NCI-H187 (cell line): ENCODE data around the gene TRIM7.
"Not testable (repeated sequence)": the region's sequence is repeated elsewhere in the genome, so short reads cannot be mapped to it uniquely, and the experiment has no call there.

Source experiments
- DNase-seq, 2 experiments: peaks; one replicate each; lab custom pipeline; 2025; lab: John Stamatoyannopoulos, UW

TRIM7 gene

DNA sequence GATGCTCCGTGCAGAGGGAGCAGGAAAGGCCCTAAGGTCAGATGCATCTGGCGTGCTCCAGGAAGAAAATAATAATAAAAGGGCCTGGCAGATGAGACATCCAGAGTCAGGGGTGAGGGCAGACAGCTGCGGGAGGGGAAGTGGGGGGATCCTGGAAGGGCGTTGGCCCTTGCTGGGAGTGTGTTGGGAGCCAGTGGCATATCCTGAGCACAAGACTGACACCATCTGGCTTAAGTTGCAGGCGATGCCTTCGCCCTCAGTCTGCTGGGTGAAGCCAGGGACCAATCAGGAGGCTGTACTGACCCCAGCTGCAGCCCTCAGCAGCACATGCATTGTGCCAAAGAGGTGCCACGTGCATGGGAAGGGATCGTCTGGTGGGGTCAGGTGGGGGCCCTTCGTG is 53.9 kb downstream of the TRIM7 start:
- no peak for DNase-seq

GRCh38 chr5:181149806-181150733 is 54.9 kb downstream of the TRIM7 start:
- DNase-seq, result no peak

- DNase-seq, result no peak
These were observed 55.6 kb downstream of the TRIM7 start for GRCh38 chr5:181149355-181149754.

DNA sequence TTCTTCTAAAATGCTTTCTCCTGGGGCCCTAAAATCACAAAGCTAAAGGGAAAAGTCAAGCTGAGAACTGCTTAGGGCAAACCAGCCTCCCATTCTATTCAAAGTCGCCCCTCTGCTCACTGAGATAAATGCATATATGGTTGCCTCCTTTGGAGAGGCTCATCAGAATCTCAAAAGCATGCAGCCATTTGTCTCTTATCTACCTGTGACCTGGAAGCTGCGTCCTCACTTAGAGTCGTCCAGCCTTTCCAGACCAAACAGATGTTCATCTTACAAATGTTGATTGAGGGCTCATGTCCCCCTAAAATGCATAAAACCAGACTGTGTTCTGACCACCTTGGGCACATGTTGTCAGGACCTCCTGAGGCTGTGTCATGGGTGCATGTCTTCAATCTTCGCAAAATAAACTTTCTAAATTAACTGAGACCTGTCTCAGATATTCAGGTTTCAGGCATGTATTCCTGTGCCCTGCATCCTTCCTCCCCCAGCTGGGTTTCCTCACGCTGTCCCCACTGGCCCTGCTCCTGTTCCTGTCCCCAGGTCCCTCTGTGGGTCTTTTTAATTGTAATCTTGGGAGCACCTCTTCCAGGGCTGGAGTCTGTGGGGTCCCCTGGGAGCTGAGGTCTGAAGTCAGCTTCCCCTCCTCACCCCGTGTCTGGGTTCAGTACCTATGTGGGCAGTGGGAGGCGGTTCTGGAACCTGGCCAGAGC is 57.9 kb downstream of the TRIM7 start, which contains the start of gene OR2V2:
Gene OR2V2, plus strand, starts transcription at position 660 of the 710 bp plus-strand sequence. CDS start 7,357 bp downstream, outside the sequence.
- not testable (repeated sequence) for DNase-seq

DNA sequence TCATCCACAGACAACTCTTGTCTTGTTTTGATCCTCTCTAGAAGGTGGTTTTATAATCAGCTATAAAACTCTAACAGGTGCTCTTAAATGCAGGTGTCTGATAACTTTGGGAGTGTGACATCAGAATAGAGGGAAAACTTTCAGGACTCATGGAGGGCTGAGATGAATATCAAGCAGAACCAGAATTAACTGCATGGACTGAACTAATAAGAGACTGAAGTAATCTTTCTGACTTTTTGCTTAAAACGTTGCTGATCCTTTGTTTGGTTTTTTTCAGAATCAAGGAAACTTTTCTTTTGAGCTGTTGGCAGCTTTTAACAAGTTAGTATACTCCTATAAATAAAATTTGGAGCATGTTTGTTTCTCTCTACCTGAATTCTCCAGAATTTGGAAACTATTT is 59.9 kb downstream of the TRIM7 start:
- DNase-seq, result no peak
